Immature natural killer cell (primary cell): Measurements from ENCODE around the gene APBB1. TPM values are rescaled to one million over a fixed set of nuclear protein-coding genes. Genes with fewer than 3 reads are reported as not detected.
"Not testable (repeated sequence)": the region's sequence is repeated elsewhere in the genome, so short reads cannot be mapped to it uniquely, and the experiment has no call there.

Experiments
- DNase-seq, 3 donors: peaks; one replicate each; pipeline ENCODE4 v3.0.0; 2022; ENCODE audit warnings: mixed read lengths in 1 of 3
- H3K27ac Mint-ChIP-seq, 6 donors: one replicate each; pipeline ENCODE4 v1.8.0; 2020; ENCODE audit warnings: mixed read lengths in 6 of 6, mild to moderate bottlenecking in 5 of 6, inconsistent platforms in 4 of 6, moderate library complexity in 3 of 6
- H3K27me3 Mint-ChIP-seq, 3 donors: one replicate each; pipeline ENCODE4 v1.8.0; 2020 to 2021; ENCODE audit warnings: low read depth in 3 of 3, mild to moderate bottlenecking in 3 of 3, mixed read lengths in 3 of 3, moderate library complexity in 3 of 3, inconsistent platforms in 1 of 3
- H3K36me3 Mint-ChIP-seq, 3 donors: one replicate each; pipeline ENCODE4 v1.8.0; 2020; ENCODE audit warnings: mixed read lengths in 3 of 3, inconsistent platforms in 2 of 3, mild to moderate bottlenecking in 2 of 3
- H3K4me1 Mint-ChIP-seq, 2 donors: one replicate each; pipeline ENCODE4 v1.8.0; 2020; ENCODE audit warnings: inconsistent platforms in 2 of 2, mild to moderate bottlenecking in 2 of 2, mixed read lengths in 2 of 2, moderate library complexity in 1 of 2
- H3K4me3 Mint-ChIP-seq, 5 donors: one replicate each; pipeline ENCODE4 v1.8.0; 2020; ENCODE audit warnings: mild to moderate bottlenecking in 5 of 5, mixed read lengths in 5 of 5, inconsistent platforms in 3 of 5, moderate library complexity in 3 of 5
- H3K9me3 Mint-ChIP-seq, 6 donors: one replicate each; pipeline ENCODE4 v1.8.0; 2020; ENCODE audit warnings: mild to moderate bottlenecking in 6 of 6, mixed read lengths in 6 of 6, inconsistent platforms in 4 of 6, moderate library complexity in 3 of 6
- polyA plus RNA-seq, 3 donors: library from polyadenylated mRNA; unstranded; fragments of 300-500 nt; fragmentation: Illumina TruSeq; gene quantifications; one replicate each; pipeline ENCODE4 v1.2.3, GENCODE V29; 2021

APBB1 gene
- polyA plus RNA-seq, 3 donors from 2014 or later, result 30.8 to 55.9 (median 35.2) TPM

DNA sequence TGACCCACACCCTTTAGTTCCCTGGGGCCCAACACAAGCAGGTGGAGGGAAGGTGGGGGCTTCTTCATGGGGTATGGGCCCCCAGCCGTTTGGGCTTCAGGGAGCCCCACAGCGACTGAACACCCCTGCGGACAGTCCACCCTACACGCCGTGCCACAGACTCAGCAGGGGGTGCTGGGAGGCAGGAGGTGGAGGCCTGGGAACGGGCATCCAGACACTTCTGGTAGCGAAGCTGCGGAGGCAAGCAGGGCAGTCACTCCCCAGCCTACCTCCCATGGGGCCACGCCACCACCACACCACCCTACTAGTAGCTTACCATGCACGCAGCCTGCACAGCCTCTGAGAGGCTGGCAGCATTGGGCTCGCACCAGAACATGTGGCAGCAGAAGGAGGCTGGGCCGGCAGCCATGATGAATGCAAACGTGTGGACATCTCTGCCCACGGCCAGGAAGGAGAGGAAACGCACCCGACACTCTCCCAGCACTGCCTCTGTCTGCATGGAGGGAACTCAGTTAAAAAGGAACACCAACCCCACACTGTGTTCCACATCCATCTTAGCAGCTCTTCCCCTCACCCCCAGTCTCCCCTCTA is 23.3 kb downstream of the APBB1 start:
- Mint-ChIP-seq H3K4me1 (peaks cover 31 to 34% of the 10 kb centered on the region in 2 donors), H3K9me3 (no peaks in the 10 kb centered on the region), H3K27ac (no peak overlapping the region), H3K27me3 (peaks cover 0 to 4% (median 0%) of the 10 kb centered on the region in 3 donors), H3K4me3 (no peak overlapping the region), H3K36me3 (peaks cover 17 to 40% (median 18%) of the 10 kb centered on the region in 3 donors)
- DNase-seq, result no peak

DNA sequence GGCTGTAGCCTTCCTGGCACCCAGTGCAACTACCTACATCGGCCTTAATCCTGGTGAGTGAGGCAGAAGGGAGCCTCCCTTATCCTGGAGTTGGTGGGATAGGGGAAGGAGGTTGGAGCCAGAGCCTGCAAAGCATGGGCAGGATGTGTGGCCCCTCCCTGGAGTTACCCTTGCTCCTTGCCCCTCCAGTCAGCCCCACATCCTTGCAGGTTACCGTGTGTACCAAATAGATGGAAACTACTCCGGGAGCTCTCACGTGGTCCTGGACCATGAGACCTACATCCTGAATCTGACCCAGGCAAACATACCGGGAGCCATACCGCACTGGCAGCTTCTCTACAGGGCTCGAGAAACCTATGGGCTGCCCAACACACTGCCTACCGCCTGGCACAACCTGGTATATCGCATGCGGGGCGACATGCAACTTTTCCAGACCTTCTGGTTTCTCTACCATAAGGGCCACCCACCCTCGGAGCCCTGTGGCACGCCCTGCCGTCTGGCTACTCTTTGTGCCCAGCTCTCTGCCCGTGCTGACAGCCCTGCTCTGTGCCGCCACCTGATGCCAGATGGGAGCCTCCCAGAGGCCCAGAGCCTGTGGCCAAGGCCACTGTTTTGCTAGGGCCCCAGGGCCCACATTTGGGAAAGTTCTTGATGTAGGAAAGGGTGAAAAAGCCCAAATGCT is 24.8 kb downstream of the APBB1 start:
- Mint-ChIP-seq H3K9me3 (no peaks in the 10 kb centered on the region), H3K4me1 (peaks cover 41 to 44% of the 10 kb centered on the region in 2 donors), H3K27me3 (peaks cover 0 to 13% (median 4%) of the 10 kb centered on the region in 3 donors), H3K27ac (peak overlapping the region in 1 of 6 donors; percentile 2), H3K4me3 (no peak overlapping the region), H3K36me3 (peaks cover 11 to 31% (median 14%) of the 10 kb centered on the region in 3 donors)
- no peak for DNase-seq

DNA sequence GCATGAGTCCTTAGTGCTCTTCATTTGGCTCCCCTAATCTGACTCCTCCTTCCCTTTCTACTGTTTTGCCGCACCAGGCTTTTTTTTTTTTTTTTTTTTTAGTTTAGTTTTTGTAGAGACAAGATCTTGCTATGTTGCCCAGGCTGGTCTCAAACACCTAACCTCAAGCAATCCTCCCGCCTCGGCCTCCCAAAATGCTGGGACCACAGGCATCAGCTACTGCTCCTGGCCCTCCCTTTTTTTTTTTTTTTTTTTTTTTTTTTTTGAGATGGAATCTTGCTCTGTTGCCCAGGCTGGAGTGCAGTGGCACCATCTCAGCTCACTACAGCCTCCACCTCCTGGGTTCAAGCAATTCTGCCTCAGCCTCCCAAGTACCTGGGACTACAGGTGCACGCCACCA is 26.6 kb downstream of the APBB1 start:
- not testable (repeated sequence) for H3K9me3 Mint-ChIP-seq, DNase-seq
- H3K4me3 Mint-ChIP-seq, result peak overlapping the region in 3 of 5 donors; percentile 70 to 94 (median 87)
- H3K4me1 Mint-ChIP-seq, result peaks cover 44 to 47% of the 10 kb centered on the region in 2 donors
- H3K27ac Mint-ChIP-seq, result peak overlapping the region in 5 of 6 donors; percentile 35 to 95 (median 79)
- H3K27me3 Mint-ChIP-seq, result peaks cover 0 to 13% (median 4%) of the 10 kb centered on the region in 3 donors
- peaks cover 0 to 14% (median 3%) of the 10 kb centered on the region in 3 donors for H3K36me3 Mint-ChIP-seq

DNA sequence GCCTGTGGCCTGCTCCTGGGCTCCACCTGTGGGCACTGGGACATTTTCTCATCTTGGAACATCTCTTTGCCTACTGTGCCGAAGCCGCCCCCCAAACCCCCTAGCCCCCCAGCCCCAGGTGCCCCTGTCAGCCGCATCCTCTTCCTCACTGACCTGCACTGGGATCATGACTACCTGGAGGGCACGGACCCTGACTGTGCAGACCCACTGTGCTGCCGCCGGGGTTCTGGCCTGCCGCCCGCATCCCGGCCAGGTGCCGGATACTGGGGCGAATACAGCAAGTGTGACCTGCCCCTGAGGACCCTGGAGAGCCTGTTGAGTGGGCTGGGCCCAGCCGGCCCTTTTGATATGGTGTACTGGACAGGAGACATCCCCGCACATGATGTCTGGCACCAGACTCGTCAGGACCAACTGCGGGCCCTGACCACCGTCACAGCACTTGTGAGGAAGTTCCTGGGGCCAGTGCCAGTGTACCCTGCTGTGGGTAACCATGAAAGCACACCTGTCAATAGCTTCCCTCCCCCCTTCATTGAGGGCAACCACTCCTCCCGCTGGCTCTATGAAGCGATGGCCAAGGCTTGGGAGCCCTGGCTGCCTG is 27.3 kb downstream of the APBB1 start:
- H3K4me1 Mint-ChIP-seq, result peaks cover 44 to 47% of the 10 kb centered on the region in 2 donors
- no peak for DNase-seq
- peak overlapping the region; percentile 87 to 97 (median 96) for H3K4me3 Mint-ChIP-seq
- peaks cover 0 to 8% (median 3%) of the 10 kb centered on the region in 3 donors for H3K36me3 Mint-ChIP-seq
- H3K9me3 Mint-ChIP-seq, result no peaks in the 10 kb centered on the region
- peaks cover 0 to 13% (median 4%) of the 10 kb centered on the region in 3 donors for H3K27me3 Mint-ChIP-seq
- peak overlapping the region; percentile 90 to 99 (median 94) for H3K27ac Mint-ChIP-seq

DNA sequence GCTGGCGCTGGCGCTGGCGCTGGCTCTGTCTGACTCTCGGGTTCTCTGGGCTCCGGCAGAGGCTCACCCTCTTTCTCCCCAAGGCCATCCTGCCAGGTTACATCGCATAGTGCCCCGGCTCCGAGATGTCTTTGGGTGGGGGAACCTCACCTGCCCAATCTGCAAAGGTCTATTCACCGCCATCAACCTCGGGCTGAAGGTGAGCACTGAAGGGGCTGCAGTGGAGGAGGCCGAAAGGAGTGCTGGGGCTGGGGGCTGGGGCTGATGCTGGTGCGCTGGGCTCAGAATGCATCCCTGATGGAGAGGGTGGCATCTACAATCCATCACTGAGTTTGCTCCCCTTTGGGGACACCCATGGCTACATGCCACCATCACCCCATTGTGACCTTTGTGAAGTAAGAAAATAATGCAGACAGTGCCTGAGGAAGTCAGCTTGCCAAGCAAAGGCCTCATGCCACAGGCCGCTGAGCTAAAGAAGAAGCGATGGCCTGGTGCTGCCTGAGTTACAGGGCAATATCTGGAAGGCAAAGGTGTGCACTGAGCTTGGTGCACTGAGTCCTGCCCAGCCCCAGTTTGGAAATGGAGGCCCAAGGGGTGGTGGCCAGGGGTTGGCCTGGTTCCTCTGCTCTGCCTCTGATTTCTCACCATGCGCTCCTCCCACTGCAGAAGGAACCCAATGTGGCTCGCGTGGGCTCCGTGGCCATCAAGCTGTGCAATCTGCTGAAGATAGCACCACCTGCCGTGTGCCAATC is 28.0 kb downstream of the APBB1 start:
- Mint-ChIP-seq H3K27me3 (peaks cover 0 to 13% (median 4%) of the 10 kb centered on the region in 3 donors), H3K4me1 (peaks cover 43 to 47% of the 10 kb centered on the region in 2 donors)
- DNase-seq, result peak; percentile 11 to 17 (median 16)

DNA sequence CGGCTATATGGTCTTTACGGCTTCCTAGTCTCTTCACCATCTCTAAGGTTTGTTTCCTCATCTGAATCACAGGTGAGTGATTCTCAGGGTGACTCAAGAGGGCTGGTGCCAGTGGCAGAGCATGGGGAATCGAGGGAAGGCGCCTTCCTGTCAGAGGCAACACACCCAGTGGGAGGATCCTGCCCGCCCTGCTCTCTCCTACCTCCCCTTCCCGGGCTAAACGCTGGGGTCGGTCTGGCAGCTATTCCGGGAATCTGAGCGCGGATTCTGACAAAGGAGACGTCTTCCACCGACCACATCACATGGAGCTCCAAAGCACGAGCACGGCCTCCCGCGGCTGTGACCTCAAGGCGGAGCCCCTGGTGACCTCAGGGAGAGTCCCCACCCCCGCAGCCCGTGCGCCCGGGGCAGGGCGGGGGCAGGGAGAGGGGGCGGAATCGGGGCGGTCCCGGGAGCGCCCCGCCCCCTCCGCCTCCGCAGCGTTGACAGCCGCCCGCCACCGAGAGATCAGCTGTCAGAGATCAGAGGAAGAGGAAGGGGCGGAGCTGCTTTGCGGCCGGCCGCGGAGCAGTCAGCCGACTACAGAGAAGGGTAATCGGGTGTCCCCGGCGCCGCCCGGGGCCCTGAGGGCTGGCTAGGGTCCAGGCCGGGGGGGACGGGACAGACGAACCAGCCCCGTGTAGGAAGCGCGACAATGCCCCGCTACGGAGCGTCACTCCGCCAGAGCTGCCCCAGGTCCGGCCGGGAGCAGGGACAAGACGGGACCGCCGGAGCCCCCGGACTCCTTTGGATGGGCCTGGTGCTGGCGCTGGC is 28.8 kb downstream of the APBB1 start, which contains the start of gene SMPD1:
TSS of gene SMPD1 (plus strand) at position 570 of the 813 bp plus-strand sequence. CDS start at position 695, 125 bp downstream.
- peak; percentile 91 for DNase-seq
- Mint-ChIP-seq H3K4me1 (peaks cover 43 to 47% of the 10 kb centered on the region in 2 donors), H3K27ac (peak within 1 kb of the TSS; percentile 95 to 100 (median 99)), H3K36me3 (peaks cover 0 to 3% (median 0%) of the 10 kb centered on the region in 3 donors), H3K9me3 (no peaks in the 10 kb centered on the region), H3K27me3 (peaks cover 0 to 13% (median 4%) of the 10 kb centered on the region in 3 donors), H3K4me3 (peak within 1 kb of the TSS; percentile 87 to 97 (median 96))

More for the DNA sequence above, 28.0 kb downstream of the APBB1 start:
- H3K4me3 Mint-ChIP-seq, result peak overlapping the region; percentile 87 to 97 (median 96)
- peak overlapping the region; percentile 90 to 99 (median 94) for H3K27ac Mint-ChIP-seq
- peaks cover 0 to 3% (median 0%) of the 10 kb centered on the region in 3 donors for H3K36me3 Mint-ChIP-seq
- H3K9me3 Mint-ChIP-seq, result no peaks in the 10 kb centered on the region

DNA sequence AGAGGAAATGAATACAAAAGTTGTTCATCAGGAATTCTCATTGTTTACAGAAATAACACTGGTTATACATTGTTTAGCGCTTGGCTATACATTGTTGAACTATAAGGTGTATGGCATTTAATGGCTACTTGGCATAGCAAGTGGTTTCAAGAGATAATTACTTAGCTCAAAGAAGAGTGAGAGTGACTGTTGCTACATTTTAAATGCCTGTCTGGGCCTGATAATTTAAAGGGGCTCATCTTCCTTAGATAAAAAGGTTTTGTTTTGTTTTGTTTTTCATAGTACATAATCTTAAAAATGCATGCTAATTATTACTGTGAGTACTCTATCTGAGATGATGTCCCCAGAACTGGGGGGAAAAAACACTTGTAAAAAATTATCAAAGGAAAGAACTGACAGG is 30.1 kb downstream of the APBB1 start:
- no peak for DNase-seq
- Mint-ChIP-seq H3K27ac (peak overlapping the region; percentile 72 to 99 (median 98)), H3K4me1 (peaks cover 42 to 45% of the 10 kb centered on the region in 2 donors), H3K4me3 (peak overlapping the region in 4 of 5 donors; percentile 87 to 97 (median 96)), H3K36me3 (no peaks in the 10 kb centered on the region), H3K27me3 (peaks cover 0 to 13% (median 4%) of the 10 kb centered on the region in 3 donors), H3K9me3 (no peaks in the 10 kb centered on the region)

DNA sequence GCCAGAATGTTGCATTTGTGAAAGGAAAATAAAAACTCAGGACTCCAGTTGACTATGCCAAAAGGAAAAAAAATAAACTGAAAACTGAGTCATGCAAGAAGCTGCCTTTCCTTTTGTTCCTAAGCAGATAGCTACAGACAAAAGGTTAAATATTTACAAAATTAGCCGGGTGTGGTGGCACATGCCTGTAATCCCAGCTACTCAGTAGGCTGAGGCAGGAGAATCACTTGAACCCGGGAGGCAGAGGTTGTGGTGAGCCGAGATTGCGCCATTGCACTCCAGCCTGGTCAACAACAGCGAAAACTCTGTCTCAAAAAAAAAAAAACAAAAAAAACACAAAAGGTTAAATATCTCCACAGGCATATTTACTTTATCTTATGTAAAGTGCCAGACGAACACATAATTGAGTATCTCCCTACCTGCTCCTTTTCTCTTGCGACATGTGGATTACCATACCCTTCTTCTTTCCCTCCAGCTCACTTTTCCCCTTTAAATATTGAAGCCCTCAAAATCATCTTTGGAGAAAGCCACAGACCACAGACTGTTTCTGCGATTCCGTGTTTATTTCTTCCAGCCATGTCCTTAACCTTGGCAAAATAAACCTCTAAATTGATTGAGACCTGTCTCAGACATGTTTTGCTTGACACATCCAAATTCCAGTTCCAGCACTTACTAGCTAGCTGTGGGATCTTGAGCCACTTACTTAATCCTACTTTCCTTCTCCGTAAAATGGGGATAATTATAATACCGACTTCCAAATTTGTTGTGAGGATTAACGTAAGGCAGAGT is 30.9 kb downstream of the APBB1 start:
- Mint-ChIP-seq H3K36me3 (no peaks in the 10 kb centered on the region), H3K27me3 (peaks cover 0 to 13% (median 4%) of the 10 kb centered on the region in 3 donors), H3K9me3 (no peaks in the 10 kb centered on the region), H3K4me3 (peak overlapping the region in 2 of 5 donors; percentile 33 to 49), H3K4me1 (peaks cover 35 to 37% of the 10 kb centered on the region in 2 donors), H3K27ac (peak overlapping the region in 5 of 6 donors; percentile 60 to 95 (median 69))
- no peak for DNase-seq

DNA sequence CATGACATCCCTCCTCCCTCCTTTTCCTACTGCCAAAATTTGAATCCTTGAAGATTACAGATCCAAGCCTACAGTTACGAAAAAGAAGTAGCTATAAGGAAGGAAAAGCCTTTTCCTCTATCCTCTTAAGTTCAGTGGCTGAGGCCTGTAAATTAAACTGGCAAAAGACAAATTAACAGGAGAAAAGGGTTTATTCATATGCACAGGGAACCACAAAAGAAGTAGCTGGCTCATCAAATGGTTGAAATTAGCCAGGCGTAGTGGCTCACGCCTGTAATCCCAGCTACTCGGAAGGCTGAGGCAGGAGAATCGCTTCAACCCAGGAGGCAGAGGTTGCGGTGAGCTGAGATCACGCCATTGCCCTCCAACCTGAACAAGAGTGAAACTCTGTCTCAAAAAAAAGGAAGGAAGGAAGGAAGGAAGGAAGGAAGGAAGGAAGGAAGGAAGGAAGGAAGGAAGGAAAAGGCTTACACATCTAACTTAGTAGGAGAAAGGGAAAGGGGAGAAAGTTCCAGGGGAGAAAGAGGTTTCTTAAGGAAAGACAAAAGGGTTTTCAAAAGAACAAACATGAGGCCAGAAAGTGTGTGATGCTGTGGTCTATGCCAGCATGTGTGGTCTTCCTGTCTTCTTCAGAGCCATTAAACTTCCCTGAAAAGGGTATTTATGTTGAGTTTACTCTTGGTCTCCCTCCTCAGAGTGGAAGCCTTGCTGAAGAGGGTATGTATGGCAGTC is 33.7 kb downstream of the APBB1 start:
- H3K27me3 Mint-ChIP-seq, result peaks cover 0 to 6% (median 4%) of the 10 kb centered on the region in 3 donors
- no peak overlapping the region for H3K27ac Mint-ChIP-seq
- H3K9me3 Mint-ChIP-seq, result no peaks in the 10 kb centered on the region
- no peaks in the 10 kb centered on the region for H3K36me3 Mint-ChIP-seq
- DNase-seq, result no peak
- no peak overlapping the region for H3K4me3 Mint-ChIP-seq
- peaks cover 13 to 14% of the 10 kb centered on the region in 2 donors for H3K4me1 Mint-ChIP-seq

DNA sequence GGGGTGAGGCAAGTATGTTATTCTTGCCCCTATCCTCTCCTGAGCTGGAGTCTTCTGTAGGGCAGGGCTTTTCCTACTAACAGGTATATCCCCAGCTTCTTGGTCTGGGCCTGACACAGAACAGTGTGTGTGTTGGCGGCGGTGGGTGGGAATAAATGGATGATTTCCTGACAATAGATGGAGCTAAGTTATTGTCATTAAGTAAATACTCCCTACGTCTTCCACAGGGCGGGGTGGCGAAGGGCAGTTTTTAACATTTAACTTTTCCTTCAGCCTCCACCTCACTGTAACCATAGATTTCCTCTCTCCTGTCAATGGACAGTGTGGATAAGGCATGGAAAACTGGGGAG is 40.3 kb downstream of the APBB1 start:
- Mint-ChIP-seq H3K27me3 (peaks cover 0 to 1% (median 0%) of the 10 kb centered on the region in 3 donors), H3K4me1 (peaks cover 0 to 4% of the 10 kb centered on the region in 2 donors), H3K4me3 (no peak overlapping the region), H3K9me3 (no peaks in the 10 kb centered on the region), H3K36me3 (no peaks in the 10 kb centered on the region), H3K27ac (peak overlapping the region in 1 of 6 donors; percentile 22)
- DNase-seq, result no peak

DNA sequence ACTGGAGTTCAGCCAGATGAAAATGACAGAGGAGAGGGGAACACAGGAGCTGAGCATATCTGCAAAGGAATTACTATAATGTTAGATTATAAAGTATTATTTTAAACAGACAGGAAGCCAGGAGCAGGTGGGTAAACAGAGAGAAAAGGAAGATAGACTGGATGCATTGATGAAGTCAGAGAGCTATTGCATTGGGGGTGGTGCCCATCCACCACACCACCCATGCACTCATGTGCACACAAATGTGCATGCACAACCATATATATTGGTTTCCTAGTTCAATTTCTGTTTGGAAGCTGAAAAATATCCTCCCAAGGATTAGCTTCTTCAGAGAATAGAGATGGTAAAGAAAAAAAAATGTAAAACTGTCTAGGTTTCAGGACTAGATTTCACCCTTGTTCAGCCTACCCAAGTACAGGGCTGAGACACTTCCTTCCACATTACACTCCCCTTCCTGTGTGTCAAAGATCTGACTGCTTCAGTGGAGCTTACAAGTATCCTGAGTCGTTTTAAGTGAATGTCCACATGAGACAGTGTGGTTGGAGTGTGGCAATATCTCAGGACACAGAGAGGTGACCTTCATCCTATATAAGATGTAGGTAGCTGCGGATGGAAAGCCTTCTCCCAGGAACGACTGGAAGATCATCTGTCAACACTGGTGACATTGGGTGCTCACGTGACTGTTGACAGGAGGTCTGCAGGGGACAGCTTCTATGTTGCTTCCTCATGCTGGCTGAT is 40.8 kb downstream of the APBB1 start:
- Mint-ChIP-seq H3K36me3 (no peaks in the 10 kb centered on the region), H3K4me3 (no peak overlapping the region), H3K9me3 (no peaks in the 10 kb centered on the region), H3K27me3 (peaks cover 0 to 1% (median 0%) of the 10 kb centered on the region in 3 donors), H3K4me1 (peaks cover 0 to 4% of the 10 kb centered on the region in 2 donors), H3K27ac (peak overlapping the region in 1 of 6 donors; percentile 22)
- no peak for DNase-seq
